HL-60/S4 treated with retinoic acid at 250 ng/mL for 4 days and 3 days (cell line): ENCODE results near the gene PITRM1.
"Not testable (repeated sequence)": the region's sequence is repeated elsewhere in the genome, so short reads cannot be mapped to it uniquely, and the experiment has no call there.

Source experiments
- in situ Hi-C: fragments of 300-500 bp; cut with MboI; formaldehyde crosslinking; loops from 2 replicates; pipeline ENCODE4 v1.7.0; 2022; ENCODE audit warnings: low sequenced_read_pairs

The PITRM1 gene

DNA sequence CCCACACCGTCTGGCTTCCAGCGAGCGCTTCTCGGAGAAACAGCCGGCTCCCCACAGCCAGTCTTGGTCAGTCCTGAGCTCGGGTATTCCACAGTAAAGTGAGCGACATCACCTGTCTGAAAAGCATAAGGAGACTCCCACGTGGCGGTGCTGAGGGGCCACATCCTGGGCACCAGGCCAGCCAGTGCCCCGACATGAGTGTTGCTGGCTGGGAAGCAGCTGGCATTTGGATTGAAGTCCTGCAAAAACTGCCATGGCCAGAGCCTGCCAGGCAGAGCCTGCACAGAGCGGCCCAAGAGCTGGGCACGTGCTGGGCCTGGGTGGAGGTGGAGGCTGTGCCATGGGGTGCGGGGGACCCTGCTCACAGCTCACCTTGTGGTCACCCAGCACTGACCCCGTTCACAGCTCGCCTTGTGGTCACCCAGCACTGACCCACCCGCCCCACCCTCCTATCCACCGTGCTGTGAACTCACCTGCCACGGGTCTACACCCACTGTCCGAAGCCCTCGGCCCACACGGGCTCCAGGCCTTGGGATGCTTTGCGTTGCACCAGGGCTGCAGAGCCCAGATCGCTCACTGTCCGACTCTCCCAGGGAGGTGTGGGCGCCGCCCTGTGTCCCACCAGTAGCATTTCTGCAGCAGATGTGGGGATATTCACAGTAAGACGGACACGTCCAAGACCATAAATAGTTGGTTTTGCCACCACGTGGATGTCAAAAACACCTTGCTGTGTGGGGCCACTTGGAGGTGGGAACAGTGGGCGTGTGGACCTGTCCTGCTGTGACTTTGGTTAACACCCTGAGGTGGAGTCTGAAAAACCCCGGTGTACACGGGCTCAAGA, 48.8 kb downstream of the PITRM1 start:
- in situ Hi-C loops: no loop called here

DNA sequence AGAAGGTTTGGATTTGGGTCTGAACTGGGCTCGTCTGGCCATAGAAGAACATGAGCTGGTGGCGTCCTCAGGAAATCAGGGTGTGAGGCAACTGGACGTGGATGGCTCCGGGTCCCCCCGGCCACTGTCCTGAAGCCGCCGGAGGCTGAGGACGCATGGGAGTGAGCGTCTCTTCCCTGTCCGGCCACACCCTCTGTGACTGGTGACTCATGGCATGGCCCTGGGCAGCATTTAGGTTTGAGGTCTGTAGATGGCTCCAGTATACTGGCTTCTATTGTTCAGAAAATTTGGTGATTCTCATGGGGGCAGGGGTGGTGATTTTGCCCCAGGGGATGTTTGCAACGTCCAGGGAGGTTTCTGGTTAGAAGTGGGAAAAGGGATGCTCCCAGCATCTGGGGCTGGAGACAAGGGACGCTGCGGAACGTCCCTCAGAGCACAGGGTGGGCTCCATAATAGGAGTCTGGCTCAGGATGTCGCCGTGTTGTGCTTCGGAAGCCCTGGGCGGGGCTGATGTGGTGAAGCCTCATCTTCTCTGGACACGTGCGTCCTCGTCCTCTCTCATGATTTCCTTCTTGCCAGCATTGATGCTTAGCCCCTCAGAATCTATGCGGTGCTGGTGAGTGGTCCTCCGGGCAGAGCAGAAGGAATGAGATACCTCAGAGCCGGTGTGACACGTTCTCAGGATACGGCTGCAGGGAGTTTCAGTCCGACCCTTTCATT, 49.9 kb downstream of the PITRM1 start:
- in situ Hi-C loops: no loop called here

DNA sequence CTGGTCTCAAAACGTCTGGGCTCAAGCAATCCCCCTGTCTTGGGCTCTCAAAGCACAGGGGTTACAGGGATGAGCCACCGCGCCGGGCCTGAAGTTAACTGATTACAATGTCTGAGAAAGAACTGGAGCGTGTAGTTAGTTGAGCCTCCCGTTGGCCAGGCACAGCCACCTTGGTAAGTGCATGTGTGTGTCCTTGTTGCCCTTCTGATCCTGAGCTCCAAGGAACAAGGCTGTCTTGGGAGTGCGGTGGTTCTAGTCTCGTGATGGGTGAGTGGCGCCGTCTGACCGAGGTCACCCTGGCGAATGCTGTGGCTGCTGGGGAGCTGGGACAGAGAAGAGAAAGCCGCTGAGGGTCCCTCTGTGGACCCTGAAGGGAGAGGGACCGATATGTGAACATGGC, 50.5 kb downstream of the PITRM1 start:
- in situ Hi-C loops: no loop called here

DNA sequence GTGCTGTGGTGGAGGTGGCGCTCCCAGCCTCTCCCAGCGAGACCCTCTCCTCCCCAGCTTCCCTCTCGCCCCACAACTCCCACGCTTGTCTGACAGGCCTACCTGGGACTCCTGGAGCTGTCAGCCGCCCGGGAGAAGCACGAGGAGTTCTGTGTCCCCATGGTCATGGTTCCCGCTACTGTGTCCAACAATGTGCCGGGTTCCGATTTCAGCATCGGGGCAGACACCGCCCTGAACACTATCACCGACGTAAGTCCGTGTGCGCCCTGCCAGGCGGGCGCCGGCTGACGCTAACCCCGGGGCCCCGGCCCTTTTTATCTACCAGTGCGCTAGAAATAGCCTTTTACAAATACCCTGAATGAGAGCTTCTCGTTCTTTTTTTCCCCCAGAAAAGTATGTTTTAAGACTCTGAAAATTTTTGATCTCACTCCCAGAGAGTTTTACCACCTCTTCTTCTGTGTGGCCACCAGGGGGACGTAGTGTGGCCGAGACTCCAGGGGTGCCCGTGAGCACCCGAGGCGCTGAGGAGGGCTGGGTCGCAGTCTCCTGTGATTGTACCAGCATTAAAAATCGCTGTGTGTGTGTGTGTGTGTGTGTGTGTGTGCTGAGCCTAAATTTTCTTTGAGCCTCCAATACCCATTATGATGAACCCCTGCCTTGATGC, 52.7 kb downstream of the PITRM1 start:
- in situ Hi-C loops: no loop called here

DNA sequence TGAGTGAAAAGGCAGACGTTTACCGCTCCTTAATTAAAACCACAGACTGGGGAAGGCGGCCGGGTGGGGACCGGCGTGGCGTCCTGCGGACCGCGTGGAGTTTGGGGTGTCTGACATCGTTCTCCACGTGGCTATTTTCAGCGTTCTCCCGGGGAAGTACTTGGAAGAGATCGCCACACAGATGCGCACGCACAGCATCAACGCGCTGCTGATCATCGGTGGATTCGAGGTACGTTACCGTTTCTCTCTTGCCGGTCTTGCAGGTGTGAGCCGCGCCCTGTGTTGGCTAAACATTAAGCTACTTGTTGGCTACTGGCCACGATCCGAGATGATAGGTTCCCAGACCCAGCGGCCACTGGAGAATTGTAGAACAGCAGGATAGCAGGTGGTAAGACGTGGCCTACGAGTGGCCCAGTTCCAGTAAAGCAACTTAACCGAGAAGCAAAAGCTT, 53.9 kb downstream of the PITRM1 start:
- in situ Hi-C loops: no loop called here

DNA sequence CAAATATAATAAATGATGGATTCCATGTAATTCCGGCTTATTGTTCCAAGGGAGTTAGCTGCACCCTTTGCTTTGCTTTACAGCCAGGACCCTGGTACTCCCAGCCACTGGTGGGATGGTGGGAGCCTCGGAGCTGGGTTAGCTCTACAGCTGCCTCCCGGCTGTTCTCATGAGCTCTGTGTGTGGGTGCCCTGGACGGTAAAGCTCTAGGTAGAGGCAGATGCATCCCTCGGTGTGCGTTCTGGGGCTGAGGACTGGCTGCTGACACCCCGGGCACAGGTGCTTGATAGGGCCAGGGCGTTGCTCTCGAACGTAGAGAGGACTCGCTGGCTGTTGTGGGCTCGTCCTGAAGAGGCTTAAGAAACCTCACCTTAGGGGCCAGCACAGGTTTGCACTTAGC, 55.1 kb downstream of the PITRM1 start:
- in situ Hi-C loops: no loop called here

DNA sequence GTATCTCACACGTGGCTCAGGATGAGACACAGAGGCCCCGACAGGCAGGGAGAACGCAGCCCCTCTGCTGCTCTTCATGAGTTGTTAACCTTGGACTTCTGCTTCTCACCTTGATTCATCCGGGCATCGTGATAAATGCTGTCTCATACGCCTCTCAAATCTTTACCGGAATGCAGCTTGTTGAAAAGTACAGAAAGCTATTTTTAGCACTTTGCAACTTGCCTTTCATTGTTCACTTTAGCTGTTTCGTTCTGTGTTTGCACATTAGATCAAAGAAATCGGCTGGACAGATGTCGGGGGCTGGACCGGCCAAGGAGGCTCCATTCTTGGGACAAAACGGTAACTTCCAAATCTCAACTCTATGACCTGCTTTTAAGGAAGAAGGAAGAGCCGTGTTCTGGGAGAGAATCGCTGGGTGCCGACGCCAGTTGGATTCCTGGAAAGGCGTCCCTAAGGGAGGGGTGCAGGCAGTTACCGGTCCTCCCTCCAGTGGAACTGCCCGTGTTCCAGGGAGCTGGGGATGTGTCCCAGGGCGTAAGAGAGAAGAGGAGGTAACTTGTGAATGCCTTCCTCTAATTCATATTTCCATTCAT, 56.0 kb downstream of the PITRM1 start:
- in situ Hi-C loops: no loop called here

DNA sequence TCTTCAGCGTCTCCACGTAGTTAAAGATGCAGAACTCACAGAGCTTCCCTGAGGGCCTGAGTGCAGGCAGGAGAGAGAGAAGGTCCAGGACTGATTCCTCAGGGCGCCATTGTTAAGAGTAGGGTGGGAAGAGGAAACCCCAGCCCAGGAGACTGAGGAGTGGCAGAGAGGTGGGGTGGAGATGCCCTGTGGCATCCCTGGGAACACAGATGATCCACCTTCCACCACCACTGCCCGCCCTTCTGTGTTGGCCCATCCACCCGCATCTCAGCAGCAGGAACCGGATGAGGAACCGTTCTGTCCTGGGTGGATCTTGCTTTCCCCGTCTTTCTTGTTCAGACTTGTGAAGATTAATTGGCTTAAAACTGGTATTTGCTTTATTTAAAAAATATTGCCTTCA, 56.9 kb downstream of the PITRM1 start:
- in situ Hi-C loops: no loop called here

DNA sequence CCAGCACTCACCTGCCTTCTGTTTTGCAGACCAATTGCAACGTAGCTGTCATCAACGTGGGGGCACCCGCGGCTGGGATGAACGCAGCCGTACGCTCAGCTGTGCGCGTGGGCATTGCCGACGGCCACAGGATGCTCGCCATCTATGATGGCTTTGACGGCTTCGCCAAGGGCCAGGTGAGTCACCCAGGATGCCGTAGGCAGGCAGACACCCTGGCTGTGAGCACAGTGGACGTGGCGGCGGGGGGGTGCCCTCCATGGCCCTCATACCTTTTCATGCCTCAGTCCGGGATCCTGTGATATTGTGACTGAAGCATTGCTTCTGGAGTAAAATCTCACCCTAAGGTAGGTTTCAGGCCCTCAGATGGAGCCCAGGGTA, 59.2 kb downstream of the PITRM1 start:
- in situ Hi-C loops: no loop called here

DNA sequence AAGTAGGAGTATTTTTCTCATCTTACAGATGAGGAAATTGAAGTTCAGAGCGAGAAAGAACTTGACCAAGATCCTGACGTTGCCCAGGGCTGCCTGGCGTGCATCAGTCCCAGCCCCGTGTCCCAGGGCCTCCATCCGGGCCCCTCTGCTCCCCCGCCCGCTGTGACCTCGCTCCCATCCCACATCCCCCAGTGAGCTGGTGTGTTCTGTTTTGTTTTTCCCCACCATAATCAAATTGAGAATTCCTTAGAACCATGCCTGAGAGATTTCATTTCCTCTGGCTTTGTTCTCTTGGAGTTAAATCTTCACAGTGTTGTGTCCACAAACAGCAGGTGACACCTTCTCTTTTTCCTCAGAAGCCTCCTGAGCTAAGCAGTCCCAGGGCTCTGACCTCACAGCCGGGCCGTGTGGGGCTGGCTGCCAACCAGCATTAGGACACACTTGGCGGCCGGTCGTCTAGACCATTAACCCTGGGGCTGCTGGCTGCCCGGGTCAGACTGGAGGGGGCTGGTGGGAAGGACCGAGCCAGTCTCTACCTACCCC, 60.9 kb downstream of the PITRM1 start:
- in situ Hi-C loops: no loop called here

DNA sequence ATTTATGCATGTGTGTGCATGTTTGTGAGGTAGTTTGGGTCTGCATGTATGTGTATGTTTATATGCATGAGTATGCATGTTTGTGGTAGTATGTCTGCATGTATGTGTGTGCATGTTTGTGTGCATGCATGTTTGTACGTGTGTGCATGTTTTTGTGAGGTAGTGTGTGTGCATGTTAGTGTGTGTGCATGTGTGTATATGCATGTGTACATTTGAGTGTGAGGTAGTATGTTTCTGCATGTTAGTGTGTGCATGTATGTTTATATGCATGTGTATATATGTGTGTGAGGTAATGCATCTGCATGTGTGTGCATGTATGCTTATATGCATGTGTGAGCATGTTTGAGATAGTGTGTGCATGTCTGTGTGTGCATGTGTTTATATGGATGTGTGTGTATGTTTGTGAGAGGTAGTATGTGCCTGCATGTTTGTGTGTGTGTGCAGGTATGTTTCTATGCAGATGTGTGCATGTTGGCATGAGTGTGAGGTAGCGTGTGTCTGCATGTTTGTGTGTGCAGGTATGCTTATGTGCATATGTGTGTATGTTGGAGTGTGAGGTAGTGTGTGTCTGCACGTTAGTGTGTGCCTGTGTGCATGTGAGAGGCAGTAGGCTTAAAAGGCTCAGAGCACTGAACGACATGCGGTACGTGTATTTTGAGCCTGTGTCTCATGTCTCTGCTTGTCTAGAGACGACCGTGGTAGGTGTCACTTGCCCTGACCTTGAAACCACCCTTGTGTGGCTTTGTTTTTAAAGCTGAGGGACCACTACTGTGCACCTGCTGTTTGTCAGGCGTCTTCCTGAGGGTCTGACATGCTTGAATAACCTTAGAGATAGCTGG, 61.6 kb downstream of the PITRM1 start:
- in situ Hi-C loops: no loop called here

DNA sequence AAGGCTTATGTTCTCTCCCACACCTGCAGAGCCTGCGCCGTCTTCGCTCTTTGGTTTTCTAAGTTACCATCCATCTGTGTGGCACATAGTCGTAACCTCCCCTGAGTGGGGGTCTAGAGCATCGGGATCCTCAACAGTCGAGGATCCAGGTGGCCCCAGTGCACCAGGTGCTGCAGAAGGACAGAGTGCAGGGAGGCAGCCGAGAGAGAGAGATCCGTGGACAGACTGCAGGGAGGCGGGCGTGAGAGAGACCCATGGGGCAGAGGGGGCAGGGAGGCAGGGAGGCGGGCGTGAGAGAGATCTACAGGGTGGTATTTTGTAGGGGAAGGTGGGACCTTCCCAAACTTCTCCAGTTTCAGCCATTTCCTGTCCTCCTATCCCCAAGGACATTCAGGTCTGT, 62.9 kb downstream of the PITRM1 start:
- in situ Hi-C loops: no loop called here

DNA sequence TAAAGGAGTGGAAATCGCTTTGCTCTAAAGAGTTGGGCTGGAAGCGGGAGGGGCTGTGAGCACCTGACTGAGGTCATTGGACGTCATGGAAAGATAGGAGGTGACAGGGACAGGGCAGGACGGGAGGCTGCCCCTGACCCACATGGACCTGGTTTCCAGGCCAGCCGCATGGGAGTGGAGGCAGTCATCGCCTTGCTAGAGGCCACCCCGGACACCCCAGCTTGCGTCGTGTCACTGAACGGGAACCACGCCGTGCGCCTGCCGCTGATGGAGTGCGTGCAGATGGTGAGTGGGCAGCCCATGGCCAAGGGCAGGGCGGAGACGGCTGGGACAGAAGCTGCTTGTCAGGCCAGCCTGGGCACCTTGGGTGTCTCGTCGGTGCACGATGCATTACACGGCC, 63.4 kb downstream of the PITRM1 start:
- in situ Hi-C loops: no loop called here

DNA sequence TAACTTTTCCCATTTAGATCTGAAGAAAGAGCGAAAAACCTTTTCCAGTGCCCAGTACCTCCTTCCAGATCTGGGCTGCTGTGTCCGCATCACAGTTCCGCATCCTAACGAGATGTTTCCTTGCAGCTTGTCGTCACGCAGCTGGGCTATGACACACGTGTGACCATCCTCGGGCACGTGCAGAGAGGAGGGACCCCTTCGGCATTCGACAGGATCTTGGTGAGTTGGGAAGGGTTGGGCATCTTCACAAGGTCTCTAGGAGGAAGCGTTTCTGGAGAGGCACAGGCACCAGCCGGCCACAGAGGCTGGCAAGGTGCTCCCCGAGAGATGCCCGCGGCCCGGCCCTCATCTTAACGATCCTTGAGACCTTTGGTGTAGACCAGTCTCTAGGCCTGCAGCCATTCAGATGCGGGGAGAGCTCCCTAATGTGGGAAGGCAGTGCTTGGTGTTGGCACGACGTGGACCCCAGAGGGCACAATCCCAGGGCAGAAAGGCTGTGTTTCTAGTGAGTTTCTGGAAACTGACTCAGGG, 63.9 kb downstream of the PITRM1 start:
- in situ Hi-C loops: no loop called here

DNA sequence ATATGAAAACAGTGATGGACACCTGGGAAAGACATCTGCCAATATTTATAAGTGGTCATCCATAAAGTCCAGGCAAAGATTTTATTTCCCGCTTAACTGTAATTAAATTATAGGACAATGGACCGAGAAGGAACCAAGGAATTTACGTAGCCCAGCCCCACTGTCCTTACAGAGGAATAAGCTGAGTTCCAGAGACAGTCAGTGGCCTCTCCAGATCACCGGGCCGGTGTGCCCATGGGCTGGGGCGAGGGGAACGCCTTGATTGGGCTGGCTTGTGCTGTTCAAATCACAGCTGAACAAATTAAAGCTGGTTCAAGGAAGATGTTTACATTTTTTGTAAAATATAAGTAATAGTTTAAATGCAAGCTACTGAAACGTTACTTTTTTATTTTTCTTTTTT, 64.5 kb downstream of the PITRM1 start:
- in situ Hi-C loops: no loop called here

DNA sequence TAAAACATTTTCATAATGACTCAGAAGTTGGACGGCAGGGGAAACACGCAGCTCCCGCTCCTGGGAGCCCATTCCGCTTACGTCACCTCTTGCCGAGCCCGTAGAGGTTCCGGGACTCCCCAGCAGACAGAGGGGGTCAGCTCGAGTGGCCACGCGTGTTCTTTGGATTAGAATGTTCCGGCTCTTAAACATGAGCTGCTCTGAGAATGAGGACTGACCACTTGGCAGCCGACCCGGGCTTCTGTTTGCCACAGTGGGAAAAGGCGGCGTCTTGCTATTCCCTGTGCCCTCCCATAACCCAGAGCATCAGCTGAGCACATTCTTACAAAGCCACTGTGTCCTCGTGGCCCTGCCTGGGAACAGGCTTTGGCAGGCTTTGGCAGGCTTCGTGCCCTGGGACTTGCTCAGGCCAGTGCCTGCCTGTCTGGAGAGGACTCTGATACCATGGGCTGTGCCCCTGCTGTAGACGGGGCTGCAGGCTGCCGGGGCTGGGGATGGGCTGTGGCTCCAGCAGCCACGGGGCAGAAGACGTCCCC, 65.1 kb downstream of the PITRM1 start:
- in situ Hi-C loops: no loop called here

DNA sequence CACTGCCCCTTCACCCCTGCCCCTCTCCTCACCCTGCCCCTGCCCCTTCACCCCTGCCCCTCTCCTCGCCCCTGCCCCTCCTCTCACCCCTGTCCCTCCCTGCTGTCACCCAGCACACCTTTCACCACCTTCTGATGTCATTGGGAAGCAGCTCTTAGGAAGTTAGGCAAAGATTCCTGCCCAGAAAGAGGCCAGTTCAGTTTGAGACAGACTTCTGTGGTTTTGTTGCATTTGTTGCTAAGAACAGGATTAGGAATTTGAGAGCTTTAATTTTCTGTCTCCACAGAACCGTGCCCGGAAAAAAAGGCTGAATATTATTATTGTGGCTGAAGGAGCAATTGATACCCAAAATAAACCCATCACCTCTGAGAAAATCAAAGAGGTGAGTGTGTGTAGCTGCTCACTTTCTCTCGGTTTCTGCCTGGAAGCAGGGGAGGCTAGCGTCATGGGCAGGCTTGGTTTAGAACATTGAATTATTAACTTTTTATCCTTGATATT, 65.6 kb downstream of the PITRM1 start:
- in situ Hi-C loops: no loop called here

DNA sequence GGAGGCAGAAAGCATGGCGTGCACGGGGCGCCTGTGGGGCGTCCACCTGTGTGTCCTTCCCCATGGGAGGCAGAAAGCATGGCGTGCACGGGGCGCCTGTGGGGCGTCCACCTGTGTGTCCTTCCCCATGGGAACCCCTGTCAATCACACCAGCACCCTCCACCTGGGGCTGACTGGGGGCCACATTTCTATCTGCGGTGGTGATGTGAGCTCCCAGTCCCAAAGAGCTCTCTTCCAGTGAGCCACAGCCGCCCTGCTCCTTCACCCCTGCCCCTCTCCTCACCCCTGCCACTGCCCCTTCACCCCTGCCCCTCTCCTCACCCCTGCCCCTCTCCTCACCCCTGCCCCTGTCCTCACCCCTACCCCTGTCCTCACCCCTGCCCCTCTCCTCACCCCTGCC, 66.3 kb downstream of the PITRM1 start:
- in situ Hi-C loops: not testable (repeated sequence)

DNA sequence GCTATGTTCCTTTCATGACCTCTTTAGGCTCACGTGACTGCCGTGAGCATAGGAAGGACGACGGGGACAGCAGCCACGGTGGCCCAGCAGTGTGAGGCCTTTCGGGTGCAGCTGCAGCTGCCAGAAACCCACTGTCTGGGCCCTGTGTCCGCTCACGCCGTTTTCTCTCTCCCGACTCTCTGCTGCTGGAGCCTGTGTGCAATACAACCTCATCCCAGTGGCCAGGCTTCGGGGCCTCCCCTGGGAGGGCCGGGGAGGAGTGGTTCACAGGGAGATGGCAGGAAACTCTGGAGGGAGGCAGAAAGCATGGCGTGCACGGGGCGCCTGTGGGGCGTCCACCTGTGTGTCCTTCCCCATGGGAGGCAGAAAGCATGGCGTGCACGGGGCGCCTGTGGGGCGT, 66.7 kb downstream of the PITRM1 start:
- in situ Hi-C loops: no loop called here

DNA sequence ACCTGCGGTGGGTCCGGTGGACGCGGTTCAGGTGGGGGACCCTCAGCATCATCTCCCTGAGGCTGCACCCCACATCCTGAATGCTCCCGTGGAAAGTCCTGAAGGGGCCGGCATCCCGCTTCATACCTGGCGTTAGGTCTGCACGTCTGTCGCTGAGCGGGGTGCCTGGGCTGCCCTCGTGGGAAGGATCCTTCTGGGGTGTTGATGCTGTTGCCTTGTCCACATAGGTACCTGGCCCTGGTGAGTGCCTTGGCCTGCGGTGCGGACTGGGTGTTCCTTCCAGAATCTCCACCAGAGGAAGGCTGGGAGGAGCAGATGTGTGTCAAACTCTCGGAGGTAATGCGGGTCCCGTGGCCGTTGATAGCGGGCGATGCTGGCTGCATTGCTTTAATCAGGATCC, 67.4 kb downstream of the PITRM1 start:
- in situ Hi-C loops: no loop called here
